ENCODE measurements around the gene GFOD1. TPM values are rescaled to one million over a fixed set of nuclear protein-coding genes. Genes with fewer than 3 reads are reported as not detected.
"Not testable (repeated sequence)": the region's sequence is repeated elsewhere in the genome, so short reads cannot be mapped to it uniquely, and the experiment has no call there.

The GFOD1 gene
- total RNA-seq, 1 donor from 2014 or later = 33.7 TPM

DNA sequence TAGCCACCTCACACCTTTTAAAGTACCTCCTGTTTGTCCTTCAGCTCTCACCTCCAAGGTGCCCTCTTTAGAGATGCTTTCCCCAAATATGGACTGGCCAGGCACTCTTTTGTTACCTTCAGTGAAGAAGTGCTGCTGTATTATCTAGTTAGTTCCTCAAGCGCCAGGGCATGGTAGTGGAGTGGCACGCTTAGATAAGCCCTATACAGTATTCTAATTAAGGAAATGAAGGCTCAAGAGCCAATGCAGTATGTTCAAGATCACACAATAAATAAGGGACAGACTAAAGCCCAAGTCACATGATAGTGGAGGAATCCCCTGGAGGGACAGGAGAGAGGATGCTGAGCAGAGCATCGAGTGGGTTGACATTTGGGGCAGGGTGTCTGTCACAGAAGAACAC, 28.5 kb upstream of the GFOD1 start:
- no peak for TF ChIP-seq CTCF (IDR thresholded peaks at IDR 0.05)
- H3K36me3 ChIP-seq = no peaks in the 10 kb centered on the region
- H3K27ac ChIP-seq = no peak overlapping the region
- DNase-seq = no peak
- intact Hi-C loops (cut with DNase I) = no loop called here
- H3K4me3 ChIP-seq = no peak overlapping the region
- no peaks in the 10 kb centered on the region for H3K27me3 ChIP-seq
- no peaks in the 10 kb centered on the region for H3K9me3 ChIP-seq
- ATAC-seq = no peak
- peaks cover 5% of the 10 kb centered on the region for H3K4me1 ChIP-seq

DNA sequence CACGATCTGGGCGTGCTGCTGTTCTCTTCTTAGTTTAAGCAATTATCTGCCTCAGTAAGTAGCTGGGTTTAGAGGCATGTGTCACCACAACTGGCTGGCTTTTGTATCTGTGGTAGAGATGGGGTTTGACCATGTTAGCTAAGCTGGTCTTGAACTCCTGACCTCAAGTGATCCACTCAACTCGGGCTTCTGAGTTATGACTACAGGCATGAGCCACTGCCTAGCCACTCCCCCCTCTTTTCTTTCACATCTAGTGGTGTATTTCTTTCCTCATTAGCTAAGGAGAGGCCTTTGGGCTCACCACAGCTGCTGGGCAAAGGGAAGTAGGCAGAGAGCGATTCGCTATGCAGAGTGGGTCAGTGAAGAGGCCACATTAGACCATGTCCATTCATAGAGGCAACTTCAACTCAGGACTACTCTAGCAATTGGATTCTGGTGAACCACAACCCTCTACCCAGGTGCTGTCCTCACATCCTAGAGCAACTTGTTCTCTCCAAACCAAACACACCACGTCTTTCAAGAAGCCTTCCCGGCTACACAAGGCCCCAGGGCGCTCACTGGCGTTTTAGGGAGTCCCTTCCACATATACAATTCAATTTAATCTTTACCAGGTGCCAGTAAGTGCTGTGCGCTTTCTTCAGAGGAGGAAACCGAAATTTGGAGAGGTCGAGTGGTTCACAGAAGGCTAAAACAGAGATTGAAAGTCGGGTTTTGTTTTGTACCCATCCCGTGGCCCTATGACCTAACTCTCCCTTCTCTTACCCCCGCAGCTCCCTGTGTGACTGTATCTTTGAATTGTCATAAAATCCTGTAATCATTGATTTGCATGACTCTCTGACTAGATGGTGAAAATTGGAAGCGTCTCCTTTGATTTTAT, 26.5 kb upstream of the GFOD1 start:
- Histone ChIP-seq H3K27me3 (no peaks in the 10 kb centered on the region), H3K9me3 (no peaks in the 10 kb centered on the region), H3K4me3 (no peak overlapping the region), H3K4me1 (peaks cover 5% of the 10 kb centered on the region), H3K36me3 (no peaks in the 10 kb centered on the region), H3K27ac (no peak overlapping the region)
- DNase-seq (no peak), ATAC-seq (peak; percentile 33)
- intact Hi-C loops (cut with DNase I) = no loop called here
- TF ChIP-seq CTCF (IDR thresholded peaks at IDR 0.05) = no peak

GRCh38 chr6:13512900-13513299, 25.5 kb upstream of the GFOD1 start:
- H3K4me1 ChIP-seq = peaks cover 5% of the 10 kb centered on the region
- no peaks in the 10 kb centered on the region for H3K36me3 ChIP-seq
- no peak for TF ChIP-seq CTCF (IDR thresholded peaks at IDR 0.05)
- DNase-seq (no peak), ATAC-seq (no peak)
- no peak overlapping the region for H3K27ac ChIP-seq
- H3K9me3 ChIP-seq = no peaks in the 10 kb centered on the region
- H3K4me3 ChIP-seq = no peak overlapping the region
- no peaks in the 10 kb centered on the region for H3K27me3 ChIP-seq
- intact Hi-C loops (cut with DNase I) = no loop called here

DNA sequence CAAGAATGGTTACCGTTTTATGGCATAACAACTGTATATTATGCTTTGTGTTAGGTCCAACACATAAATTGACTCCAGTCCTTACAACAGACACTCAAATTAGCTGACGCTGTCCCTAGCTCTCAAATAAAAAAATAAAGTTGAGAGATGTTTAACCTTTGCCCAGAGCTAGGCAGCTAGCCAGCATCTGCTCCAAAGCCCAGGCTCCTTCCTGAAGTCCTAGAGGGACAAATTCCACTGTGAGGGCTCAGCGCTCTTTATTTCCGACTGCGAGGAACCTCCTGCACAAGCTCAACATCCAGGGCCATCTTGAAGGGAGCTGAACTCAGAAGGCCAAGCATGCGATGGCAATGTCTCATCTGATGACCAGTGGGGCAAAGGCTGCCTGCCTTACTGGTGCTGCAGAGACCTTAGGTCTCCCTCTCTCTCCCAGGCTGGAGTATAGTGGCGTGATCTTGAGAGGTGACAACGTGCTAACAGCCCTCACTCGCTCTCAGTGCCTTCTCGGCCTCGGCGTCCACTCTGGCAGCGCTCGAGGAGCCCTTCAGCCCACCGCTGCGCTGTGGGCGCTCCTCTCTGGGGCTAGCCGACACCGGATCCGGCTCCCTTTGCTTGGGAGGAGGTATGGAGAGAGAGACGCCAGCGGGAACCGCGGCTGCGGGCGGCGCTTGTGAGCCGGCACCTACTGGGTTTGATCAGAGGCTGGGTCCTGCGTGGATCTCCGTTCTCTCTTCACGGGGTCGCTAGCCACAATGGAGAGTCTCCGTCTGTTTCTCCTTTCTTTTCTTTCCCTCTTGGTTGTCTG, 24.7 kb upstream of the GFOD1 start:
- ATAC-seq = no peak
- no peak for DNase-seq
- intact Hi-C loops (cut with DNase I) = no loop called here
- Histone ChIP-seq H3K36me3 (no peaks in the 10 kb centered on the region), H3K4me3 (no peak overlapping the region), H3K4me1 (peaks cover 5% of the 10 kb centered on the region), H3K27ac (no peak overlapping the region), H3K27me3 (no peaks in the 10 kb centered on the region), H3K9me3 (no peaks in the 10 kb centered on the region)
- no peak for TF ChIP-seq CTCF (IDR thresholded peaks at IDR 0.05)

- ATAC-seq; H3K36me3 ChIP-seq; H3K27me3 ChIP-seq; H3K27ac ChIP-seq; DNase-seq; H3K9me3 ChIP-seq; H3K4me1 ChIP-seq; H3K4me3 ChIP-seq; intact Hi-C loops (cut with DNase I): not testable (repeated sequence)
Observed at GRCh38 chr6:13511141-13511571, 23.8 kb upstream of the GFOD1 start.

GRCh38 chr6:13510433-13510832, 23.0 kb upstream of the GFOD1 start:
- H3K9me3 ChIP-seq; H3K27me3 ChIP-seq; H3K4me1 ChIP-seq; H3K27ac ChIP-seq; ATAC-seq; DNase-seq; intact Hi-C loops (cut with DNase I); H3K36me3 ChIP-seq; H3K4me3 ChIP-seq: not testable (repeated sequence)

Measured in upper lobe of right lung (tissue), 1 donor.